ENCODE data around the gene HECTD1. TPM values are rescaled to one million over a fixed set of nuclear protein-coding genes. Genes with fewer than 3 reads are reported as not detected.

HECTD1 gene
- total RNA-seq, 1 donor from 2014 or later = 143 TPM

DNA sequence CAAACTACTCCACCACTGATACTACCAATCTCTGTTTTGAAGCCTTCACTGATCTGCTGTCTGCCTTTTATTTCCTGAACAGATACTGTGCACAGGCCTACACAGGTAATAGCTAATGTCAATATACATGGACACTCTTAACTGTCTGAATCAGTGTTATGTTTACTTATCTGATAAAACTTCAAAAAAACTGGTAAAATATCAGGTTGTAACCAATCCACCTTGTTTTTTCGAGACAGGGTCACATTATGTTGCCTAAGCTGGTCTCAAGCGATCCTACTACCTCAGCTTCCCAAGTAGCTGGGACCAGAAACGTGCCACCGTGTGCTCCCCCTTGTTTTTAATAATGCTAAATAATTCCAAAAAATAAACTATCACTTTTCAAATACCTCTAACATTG lies 43.5 kb downstream of the HECTD1 start:
- Mint-ChIP-seq H3K27ac (no peak overlapping the region), H3K36me3 (peaks cover 27% of the 10 kb centered on the region), H3K9me3 (no peaks in the 10 kb centered on the region), H3K27me3 (no peaks in the 10 kb centered on the region), H3K4me3 (no peak overlapping the region), H3K4me1 (ENCODE audit: unreplicated experiment) (no peaks in the 10 kb centered on the region)
- DNase-seq (ENCODE audit: extremely low spot score, unreplicated experiment) = no peak
- TF ChIP-seq, protein P1, sequence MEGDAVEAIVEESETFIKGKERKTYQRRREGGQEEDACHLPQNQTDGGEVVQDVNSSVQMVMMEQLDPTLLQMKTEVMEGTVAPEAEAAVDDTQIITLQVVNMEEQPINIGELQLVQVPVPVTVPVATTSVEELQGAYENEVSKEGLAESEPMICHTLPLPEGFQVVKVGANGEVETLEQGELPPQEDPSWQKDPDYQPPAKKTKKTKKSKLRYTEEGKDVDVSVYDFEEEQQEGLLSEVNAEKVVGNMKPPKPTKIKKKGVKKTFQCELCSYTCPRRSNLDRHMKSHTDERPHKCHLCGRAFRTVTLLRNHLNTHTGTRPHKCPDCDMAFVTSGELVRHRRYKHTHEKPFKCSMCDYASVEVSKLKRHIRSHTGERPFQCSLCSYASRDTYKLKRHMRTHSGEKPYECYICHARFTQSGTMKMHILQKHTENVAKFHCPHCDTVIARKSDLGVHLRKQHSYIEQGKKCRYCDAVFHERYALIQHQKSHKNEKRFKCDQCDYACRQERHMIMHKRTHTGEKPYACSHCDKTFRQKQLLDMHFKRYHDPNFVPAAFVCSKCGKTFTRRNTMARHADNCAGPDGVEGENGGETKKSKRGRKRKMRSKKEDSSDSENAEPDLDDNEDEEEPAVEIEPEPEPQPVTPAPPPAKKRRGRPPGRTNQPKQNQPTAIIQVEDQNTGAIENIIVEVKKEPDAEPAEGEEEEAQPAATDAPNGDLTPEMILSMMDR (conservative IDR thresholded peaks at IDR 0.05) = no peak

DNA sequence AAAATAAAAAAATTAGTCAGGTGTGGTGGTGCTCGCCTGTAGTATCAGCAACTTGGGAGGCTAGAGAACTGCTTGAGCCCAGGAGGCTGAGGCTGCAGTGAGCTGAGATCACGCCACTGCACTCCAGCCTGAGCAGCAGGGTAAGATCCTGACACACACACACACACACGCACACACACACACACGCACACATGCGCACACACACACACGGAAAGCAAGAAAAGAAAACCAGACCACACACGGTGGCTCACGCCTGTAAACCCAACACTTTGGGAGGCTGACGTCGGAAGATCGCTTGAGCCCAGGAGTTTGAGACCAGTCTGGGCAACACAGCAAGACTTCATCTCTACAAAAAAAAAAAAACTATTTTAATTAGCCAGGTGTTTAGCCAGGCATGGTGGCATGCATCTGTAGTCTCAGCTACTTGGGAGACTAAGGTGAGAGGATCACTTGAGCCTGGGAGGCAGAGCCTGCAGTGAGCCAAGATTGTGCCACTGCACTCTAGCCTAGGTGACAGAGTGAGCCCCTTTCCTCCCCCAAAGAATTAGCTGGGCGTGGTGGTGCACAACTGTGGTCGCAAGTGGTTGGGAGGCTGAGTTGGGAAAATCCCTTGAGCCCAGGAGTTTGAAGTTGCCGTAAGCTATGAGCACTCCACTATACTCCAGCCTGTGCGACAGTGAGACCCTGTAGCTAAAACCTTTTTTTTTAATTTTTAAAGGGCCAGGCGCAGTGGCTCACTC lies 44.5 kb downstream of the HECTD1 start:
- no peak for DNase-seq (ENCODE audit: extremely low spot score, unreplicated experiment)
- peaks cover 24% of the 10 kb centered on the region for H3K36me3 Mint-ChIP-seq
- no peak overlapping the region for H3K4me3 Mint-ChIP-seq
- H3K27ac Mint-ChIP-seq = no peak overlapping the region
- no peaks in the 10 kb centered on the region for H3K9me3 Mint-ChIP-seq
- TF ChIP-seq, protein P1 (conservative IDR thresholded peaks at IDR 0.05) = no peak
- H3K27me3 Mint-ChIP-seq = no peaks in the 10 kb centered on the region
- H3K4me1 Mint-ChIP-seq (ENCODE audit: unreplicated experiment) = no peaks in the 10 kb centered on the region

DNA sequence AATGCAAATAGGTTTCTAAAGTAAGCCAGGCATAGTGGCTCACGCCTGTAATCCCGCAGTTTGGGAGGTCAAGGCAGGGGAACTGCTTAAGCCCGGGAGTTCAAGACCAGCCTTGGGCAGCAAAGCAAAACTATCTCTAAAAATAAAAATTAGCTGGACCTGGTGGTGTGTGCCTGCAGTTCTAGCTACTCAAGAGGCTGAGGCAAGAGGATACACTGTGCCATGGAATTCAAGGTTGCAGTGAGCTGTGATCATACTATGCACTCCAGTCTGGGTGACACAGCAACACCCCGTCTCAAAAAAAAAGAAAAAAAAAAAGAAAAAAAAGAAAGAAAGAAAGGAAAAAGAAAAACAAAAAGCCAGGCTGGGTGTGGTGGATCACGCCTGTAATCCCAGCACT lies 46.3 kb downstream of the HECTD1 start:
- no peak for DNase-seq (ENCODE audit: extremely low spot score, unreplicated experiment)
- Mint-ChIP-seq H3K36me3 (peaks cover 19% of the 10 kb centered on the region), H3K4me1 (ENCODE audit: unreplicated experiment) (no peaks in the 10 kb centered on the region), H3K27me3 (no peaks in the 10 kb centered on the region), H3K27ac (no peak overlapping the region), H3K4me3 (no peak overlapping the region), H3K9me3 (no peaks in the 10 kb centered on the region)
- TF ChIP-seq, protein P1 (conservative IDR thresholded peaks at IDR 0.05) = no peak

DNA sequence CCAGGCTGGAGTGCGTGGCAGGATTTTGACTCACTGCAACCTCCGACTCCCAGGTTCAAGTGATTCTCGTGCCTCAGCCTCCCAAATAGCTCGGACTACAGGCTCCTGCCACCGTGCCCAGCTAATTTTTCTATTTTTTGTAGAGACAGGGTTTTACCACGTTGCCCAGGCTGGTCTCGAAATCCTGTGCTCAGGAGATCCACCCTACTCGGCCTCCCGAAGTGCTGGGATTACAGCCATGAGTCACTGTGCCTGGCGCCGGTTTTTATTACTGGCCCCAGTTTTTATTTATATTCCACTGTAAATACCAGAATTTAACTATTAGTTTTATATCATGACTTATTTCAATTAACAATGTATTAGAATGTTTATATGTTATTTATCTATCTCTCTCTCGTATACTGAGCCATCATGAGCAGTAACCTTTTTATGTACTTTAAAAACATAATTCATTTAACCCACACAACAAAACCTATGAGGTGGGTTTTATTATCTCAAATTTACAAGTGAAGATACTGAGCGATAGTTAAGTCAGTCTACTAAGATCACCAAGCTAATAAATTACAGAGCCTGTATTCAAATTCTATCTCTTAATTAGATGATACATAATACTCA lies 47.8 kb downstream of the HECTD1 start:
- Mint-ChIP-seq H3K4me3 (no peak overlapping the region), H3K27ac (no peak overlapping the region), H3K4me1 (ENCODE audit: unreplicated experiment) (no peaks in the 10 kb centered on the region), H3K9me3 (no peaks in the 10 kb centered on the region), H3K27me3 (no peaks in the 10 kb centered on the region), H3K36me3 (peaks cover 22% of the 10 kb centered on the region)
- no peak for DNase-seq (ENCODE audit: extremely low spot score, unreplicated experiment)
- TF ChIP-seq, protein P1 (conservative IDR thresholded peaks at IDR 0.05) = no peak

DNA sequence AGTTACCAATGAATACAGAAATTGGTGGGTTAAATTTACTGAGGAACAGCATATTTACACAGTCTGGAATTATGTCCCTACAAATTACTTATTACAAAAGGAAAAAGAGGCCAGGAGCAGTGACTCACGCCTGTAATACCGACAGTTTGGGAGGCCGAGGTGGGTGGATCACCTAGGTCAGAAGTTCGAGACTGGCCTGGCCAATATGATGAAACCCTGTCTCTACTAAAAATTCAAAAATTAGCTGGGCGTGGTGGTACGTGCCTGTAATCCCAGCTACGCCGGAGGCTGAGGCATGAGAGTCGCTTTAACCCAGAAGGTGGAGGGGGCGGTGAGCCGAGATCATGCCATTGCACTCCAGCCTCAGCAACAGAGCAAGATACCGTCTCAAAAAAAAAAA lies 52.6 kb downstream of the HECTD1 start:
- H3K27ac Mint-ChIP-seq = no peak overlapping the region
- H3K27me3 Mint-ChIP-seq = no peaks in the 10 kb centered on the region

More for the DNA sequence above, 52.6 kb downstream of the HECTD1 start:
- Mint-ChIP-seq H3K4me1 (ENCODE audit: unreplicated experiment) (no peaks in the 10 kb centered on the region), H3K9me3 (no peaks in the 10 kb centered on the region), H3K36me3 (peaks cover 24% of the 10 kb centered on the region), H3K4me3 (no peak overlapping the region)
- TF ChIP-seq, protein P1 (conservative IDR thresholded peaks at IDR 0.05) = no peak
- no peak for DNase-seq (ENCODE audit: extremely low spot score, unreplicated experiment)
